ENCODE data around the gene ARID5A. TPM values are rescaled to one million over a fixed set of nuclear protein-coding genes. Genes with fewer than 3 reads are reported as not detected.

Gene ARID5A
- total and polyA plus RNA-seq, 4 donors, result 5.2 to 12.2 (median 9.5) TPM

DNA sequence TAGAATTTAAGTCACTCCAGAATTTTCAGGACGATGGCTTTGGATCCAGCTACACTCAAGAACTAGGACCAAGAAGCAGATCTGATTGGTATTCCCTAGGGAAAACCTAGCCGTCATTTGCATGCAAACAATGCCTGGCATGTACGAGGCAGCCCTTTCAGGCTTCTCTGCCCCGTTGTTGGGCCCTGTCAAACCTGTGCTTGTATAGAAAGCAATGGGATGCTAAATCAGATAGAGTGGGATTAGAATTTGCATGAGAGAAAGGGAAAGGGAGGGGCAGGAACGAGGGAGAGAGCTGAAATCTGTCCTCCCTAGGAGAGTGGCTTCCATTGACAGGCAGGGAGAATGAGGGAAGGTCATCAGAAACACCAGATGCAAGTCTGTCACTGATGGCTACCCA is 28.6 kb downstream of the ARID5A start:
- Histone ChIP-seq H3K27ac (ENCODE audit: low read depth, low read length) (no peak overlapping the region), H3K9me3 (ENCODE audit: control insufficient read depth, insufficient read depth, low read length) (no peaks in the 10 kb centered on the region), H3K4me1 (ENCODE audit: control insufficient read depth, insufficient read depth, low read length) (no peaks in the 10 kb centered on the region), H3K36me3 (ENCODE audit: control insufficient read depth, insufficient read depth, low read length) (no peaks in the 10 kb centered on the region), H3K27me3 (ENCODE audit: control insufficient read depth, insufficient read depth, low read length) (no peaks in the 10 kb centered on the region), H3K4me3 (ENCODE audit: low read depth, low read length) (no peak overlapping the region)
- no peak for DNase-seq (ENCODE audit: low read depth in 4 of 6, low spot score in 6 of 6)
- WGBS (ENCODE audit: insufficient coverage), result 28% methylated on average over 5 of the region's 5 CpGs

DNA sequence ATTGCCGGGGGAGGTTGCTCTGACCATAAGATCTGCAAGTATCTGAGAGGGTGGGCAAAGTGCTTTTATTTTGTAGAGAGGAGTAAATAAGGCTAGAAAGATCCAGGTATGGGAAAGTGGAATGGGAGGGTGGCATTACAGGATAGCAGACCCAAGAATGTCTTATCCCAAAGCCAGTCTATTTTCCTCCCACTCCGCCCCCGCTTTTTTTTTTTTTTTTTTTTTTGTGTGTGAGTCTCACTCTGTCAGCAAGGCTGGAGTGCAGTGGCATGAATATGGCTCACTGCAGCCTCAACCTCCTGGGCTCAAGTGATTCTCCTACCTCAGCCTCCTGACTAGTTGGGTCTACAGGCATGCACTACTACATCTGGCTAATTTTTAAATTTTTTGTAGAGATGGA is 31.5 kb downstream of the ARID5A start:
- no peak for DNase-seq (ENCODE audit: low read depth in 4 of 6, low spot score in 6 of 6)
- H3K27me3 ChIP-seq (ENCODE audit: control insufficient read depth, insufficient read depth, low read length), result no peaks in the 10 kb centered on the region
- no peak overlapping the region for H3K27ac ChIP-seq (ENCODE audit: low read depth, low read length)
- H3K4me3 ChIP-seq (ENCODE audit: low read depth, low read length), result no peak overlapping the region
- no peaks in the 10 kb centered on the region for H3K36me3 ChIP-seq (ENCODE audit: control insufficient read depth, insufficient read depth, low read length)
- H3K4me1 ChIP-seq (ENCODE audit: control insufficient read depth, insufficient read depth, low read length), result no peaks in the 10 kb centered on the region
- WGBS (ENCODE audit: insufficient coverage), result 83% methylated on average over 1 of the region's 3 CpGs
- H3K9me3 ChIP-seq (ENCODE audit: control insufficient read depth, insufficient read depth, low read length), result no peaks in the 10 kb centered on the region

DNA sequence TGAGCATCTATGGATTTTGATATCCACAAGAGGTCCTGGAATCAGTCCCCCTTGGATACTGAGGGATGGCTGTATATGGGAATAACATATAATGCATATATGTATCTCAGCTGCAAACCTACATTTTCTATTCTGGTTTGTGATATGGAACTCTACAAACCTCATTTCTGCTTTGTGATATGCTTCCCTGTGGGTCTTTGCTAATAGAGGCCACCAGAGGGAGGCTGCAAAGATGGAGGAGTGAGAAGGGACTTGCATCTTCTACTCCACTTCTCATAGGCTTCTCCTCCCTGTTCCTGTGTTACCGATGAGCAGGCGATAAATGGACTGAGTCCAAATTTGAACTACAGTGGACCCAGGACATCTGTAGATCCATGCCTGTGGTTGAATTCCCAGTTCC is 37.8 kb downstream of the ARID5A start:
- no peak overlapping the region for H3K4me3 ChIP-seq (ENCODE audit: low read depth, low read length)
- no peaks in the 10 kb centered on the region for H3K9me3 ChIP-seq (ENCODE audit: control insufficient read depth, insufficient read depth, low read length)
- no peaks in the 10 kb centered on the region for H3K4me1 ChIP-seq (ENCODE audit: control insufficient read depth, insufficient read depth, low read length)
- H3K36me3 ChIP-seq (ENCODE audit: control insufficient read depth, insufficient read depth, low read length), result no peaks in the 10 kb centered on the region
- H3K27ac ChIP-seq (ENCODE audit: low read depth, low read length), result no peak overlapping the region
- no peaks in the 10 kb centered on the region for H3K27me3 ChIP-seq (ENCODE audit: control insufficient read depth, insufficient read depth, low read length)
- 100% methylated on average over 2 of the region's 2 CpGs for WGBS (ENCODE audit: insufficient coverage)
- no peak for DNase-seq (ENCODE audit: low read depth in 4 of 6, low spot score in 6 of 6)

DNA sequence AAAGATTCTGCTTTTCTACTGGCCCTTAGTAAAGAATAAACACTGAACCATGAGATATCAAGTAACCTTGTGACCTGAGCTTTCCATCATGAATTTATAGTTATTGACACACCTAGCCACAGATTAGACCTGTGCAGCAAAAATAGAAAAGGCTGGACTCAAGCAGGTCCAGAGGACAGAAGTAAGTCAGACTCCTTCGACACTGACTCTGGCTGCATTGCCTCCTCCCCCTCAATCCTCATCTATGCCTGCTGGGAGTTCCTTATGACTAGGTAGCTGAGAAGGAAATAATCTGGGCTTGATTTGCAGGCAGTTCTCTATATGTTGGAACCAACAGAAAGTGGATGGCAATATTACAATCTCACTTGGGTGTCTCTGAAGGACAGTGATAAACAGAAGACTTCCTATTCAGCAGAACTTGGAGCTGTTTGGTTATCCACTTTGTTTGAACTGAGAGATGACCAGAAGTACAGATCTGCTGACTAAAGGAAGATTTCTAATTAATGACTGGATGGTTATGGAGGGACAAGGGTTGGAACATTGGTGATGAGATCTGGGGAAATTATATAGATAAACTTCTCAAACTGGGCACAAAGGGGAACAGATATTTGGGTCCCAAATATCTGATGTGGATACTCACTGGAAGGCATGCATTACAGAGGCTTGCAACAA is 39.4 kb downstream of the ARID5A start:
- Histone ChIP-seq H3K27ac (ENCODE audit: low read depth, low read length) (no peak overlapping the region), H3K4me1 (ENCODE audit: control insufficient read depth, insufficient read depth, low read length) (no peaks in the 10 kb centered on the region), H3K27me3 (ENCODE audit: control insufficient read depth, insufficient read depth, low read length) (no peaks in the 10 kb centered on the region), H3K36me3 (ENCODE audit: control insufficient read depth, insufficient read depth, low read length) (no peaks in the 10 kb centered on the region), H3K9me3 (ENCODE audit: control insufficient read depth, insufficient read depth, low read length) (no peaks in the 10 kb centered on the region), H3K4me3 (ENCODE audit: low read depth, low read length) (no peak overlapping the region)
- WGBS (ENCODE audit: insufficient coverage), result no CpG with 5 or more reads among the region's 1 CpG
- DNase-seq (ENCODE audit: low read depth in 4 of 6, low spot score in 6 of 6), result no peak

DNA sequence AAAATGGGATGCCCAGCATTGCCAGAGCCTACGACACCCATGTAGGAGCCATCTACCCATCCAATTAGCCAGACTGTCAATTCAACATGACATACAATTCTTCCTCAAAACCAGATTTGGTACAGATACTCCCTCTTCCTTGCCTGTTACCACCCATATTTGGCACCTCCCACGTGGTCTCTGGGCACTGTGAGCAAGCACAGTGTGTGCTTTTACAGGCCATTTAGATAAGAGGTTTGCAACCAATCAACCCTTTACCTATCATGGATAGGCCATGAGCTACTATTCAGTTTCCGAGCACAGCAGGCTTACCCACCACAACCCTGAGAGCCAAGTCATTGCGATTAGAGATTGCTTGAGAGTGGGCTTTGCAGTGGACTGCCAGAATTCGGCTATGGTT is 40.9 kb downstream of the ARID5A start:
- Histone ChIP-seq H3K4me1 (ENCODE audit: control insufficient read depth, insufficient read depth, low read length) (no peaks in the 10 kb centered on the region), H3K36me3 (ENCODE audit: control insufficient read depth, insufficient read depth, low read length) (no peaks in the 10 kb centered on the region), H3K4me3 (ENCODE audit: low read depth, low read length) (no peak overlapping the region), H3K9me3 (ENCODE audit: control insufficient read depth, insufficient read depth, low read length) (no peaks in the 10 kb centered on the region), H3K27ac (ENCODE audit: low read depth, low read length) (no peak overlapping the region), H3K27me3 (ENCODE audit: control insufficient read depth, insufficient read depth, low read length) (no peaks in the 10 kb centered on the region)
- WGBS (ENCODE audit: insufficient coverage), result 83% methylated on average over 3 of the region's 5 CpGs
- no peak for DNase-seq (ENCODE audit: low read depth in 4 of 6, low spot score in 6 of 6)

DNA sequence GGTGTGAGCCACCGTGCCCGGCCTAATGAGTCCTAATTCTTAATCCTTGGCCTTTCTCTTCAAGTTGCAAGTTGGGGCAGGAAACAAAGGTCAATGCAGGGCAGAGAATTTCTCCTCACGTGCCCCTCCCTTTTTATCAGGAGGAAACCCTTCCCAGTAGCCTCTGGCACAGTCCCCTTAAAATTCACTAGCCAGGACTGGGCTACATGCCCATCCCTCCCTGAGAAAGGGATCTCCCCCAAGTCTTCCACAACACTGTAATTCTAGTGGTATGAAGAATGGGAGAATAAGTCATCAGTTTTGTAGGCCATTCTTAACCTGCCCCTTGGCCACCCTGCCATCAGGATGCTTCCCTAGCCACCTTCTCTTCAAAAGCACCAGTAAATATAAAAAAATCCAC is 42.2 kb downstream of the ARID5A start:
- 100% methylated on average over 2 of the region's 3 CpGs for WGBS (ENCODE audit: insufficient coverage)

DNA sequence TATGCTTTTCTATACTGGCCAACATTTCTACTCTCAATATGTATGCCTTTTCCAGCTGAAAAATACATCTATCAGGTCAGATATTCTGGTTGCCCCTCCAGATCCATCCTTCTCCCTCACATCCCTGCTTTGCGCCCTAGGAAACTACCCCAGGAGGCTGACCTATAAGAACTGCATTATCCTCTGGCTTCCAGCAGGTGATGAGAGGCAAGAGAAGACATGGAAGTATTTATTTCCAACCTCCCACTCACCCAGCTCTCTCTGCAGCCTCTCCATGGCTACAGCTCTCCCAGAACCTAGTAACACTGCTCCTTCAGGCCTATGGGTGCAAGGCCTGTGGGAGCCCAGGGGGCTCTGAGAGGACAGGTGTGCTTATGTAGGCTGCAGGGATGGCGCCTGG is 42.9 kb downstream of the ARID5A start:
- Histone ChIP-seq H3K27ac (ENCODE audit: low read depth, low read length) (no peak overlapping the region), H3K4me1 (ENCODE audit: control insufficient read depth, insufficient read depth, low read length) (no peaks in the 10 kb centered on the region)
- WGBS (ENCODE audit: insufficient coverage), result 83% methylated on average over 1 of the region's 2 CpGs

More for the DNA sequence above, 42.2 kb downstream of the ARID5A start:
- DNase-seq (ENCODE audit: low read depth in 4 of 6, low spot score in 6 of 6), result no peak
- H3K27me3 ChIP-seq (ENCODE audit: control insufficient read depth, insufficient read depth, low read length), result no peaks in the 10 kb centered on the region
- H3K4me3 ChIP-seq (ENCODE audit: low read depth, low read length), result no peak overlapping the region
- H3K36me3 ChIP-seq (ENCODE audit: control insufficient read depth, insufficient read depth, low read length), result no peaks in the 10 kb centered on the region
- no peaks in the 10 kb centered on the region for H3K9me3 ChIP-seq (ENCODE audit: control insufficient read depth, insufficient read depth, low read length)
- no peaks in the 10 kb centered on the region for H3K4me1 ChIP-seq (ENCODE audit: control insufficient read depth, insufficient read depth, low read length)
- no peak overlapping the region for H3K27ac ChIP-seq (ENCODE audit: low read depth, low read length)

DNA sequence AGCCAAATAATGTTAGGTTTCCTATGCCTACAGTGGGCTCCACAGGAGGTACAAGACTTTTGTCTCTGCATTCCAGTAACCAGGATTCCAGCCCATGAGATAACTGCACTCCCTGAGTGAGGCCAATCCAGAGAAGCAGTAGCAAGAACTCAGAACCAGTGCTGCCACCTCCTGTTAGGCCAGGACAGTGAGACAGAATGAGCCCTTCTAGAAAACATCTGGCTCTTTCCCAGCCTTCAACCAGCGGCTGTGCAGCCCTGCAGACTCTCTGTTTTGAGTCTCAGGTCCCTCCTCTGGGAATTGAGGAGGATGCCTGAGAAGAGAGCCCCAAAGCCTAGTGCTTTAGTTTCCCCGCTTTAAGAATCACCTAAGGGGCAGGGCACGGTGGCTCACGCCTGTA is 44.2 kb downstream of the ARID5A start:
- WGBS (ENCODE audit: insufficient coverage), result 82% methylated on average over 3 of the region's 4 CpGs
- no peaks in the 10 kb centered on the region for H3K4me1 ChIP-seq (ENCODE audit: control insufficient read depth, insufficient read depth, low read length)
- no peak overlapping the region for H3K4me3 ChIP-seq (ENCODE audit: low read depth, low read length)
- H3K9me3 ChIP-seq (ENCODE audit: control insufficient read depth, insufficient read depth, low read length), result no peaks in the 10 kb centered on the region
- H3K27me3 ChIP-seq (ENCODE audit: control insufficient read depth, insufficient read depth, low read length), result no peaks in the 10 kb centered on the region
- H3K36me3 ChIP-seq (ENCODE audit: control insufficient read depth, insufficient read depth, low read length), result peaks cover 3% of the 10 kb centered on the region
- H3K27ac ChIP-seq (ENCODE audit: low read depth, low read length), result no peak overlapping the region
- peak in 1 of 6 donors; percentile 5 for DNase-seq (ENCODE audit: low read depth in 4 of 6, low spot score in 6 of 6)

More for the DNA sequence above, 42.9 kb downstream of the ARID5A start:
- Histone ChIP-seq H3K36me3 (ENCODE audit: control insufficient read depth, insufficient read depth, low read length) (peaks cover 3% of the 10 kb centered on the region), H3K9me3 (ENCODE audit: control insufficient read depth, insufficient read depth, low read length) (no peaks in the 10 kb centered on the region), H3K27me3 (ENCODE audit: control insufficient read depth, insufficient read depth, low read length) (no peaks in the 10 kb centered on the region), H3K4me3 (ENCODE audit: low read depth, low read length) (no peak overlapping the region)
- no peak for DNase-seq (ENCODE audit: low read depth in 4 of 6, low spot score in 6 of 6)

DNA sequence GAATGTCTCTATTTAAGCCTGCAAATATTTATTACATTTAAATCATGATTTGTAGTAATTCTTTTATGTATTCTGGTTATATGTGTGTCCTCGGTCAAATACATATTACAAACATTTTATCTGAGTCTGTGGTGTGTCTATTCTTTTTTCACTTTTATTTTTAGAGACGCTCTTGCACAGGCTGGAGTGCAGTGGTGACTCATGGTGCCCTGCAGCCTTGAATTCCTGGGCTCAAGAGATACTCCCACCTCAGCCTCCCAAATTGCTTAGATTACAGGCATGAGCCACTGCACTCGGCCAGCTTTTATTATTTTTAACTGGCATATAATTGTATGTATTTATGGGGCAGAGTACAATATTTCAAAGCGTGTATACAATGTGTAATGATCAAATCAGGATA is 47.5 kb downstream of the ARID5A start:
- DNase-seq (ENCODE audit: low read depth in 4 of 6, low spot score in 6 of 6), result no peak
- H3K36me3 ChIP-seq (ENCODE audit: control insufficient read depth, insufficient read depth, low read length), result peaks cover 3% of the 10 kb centered on the region
- no CpG with 5 or more reads among the region's 4 CpGs for WGBS (ENCODE audit: insufficient coverage)
- H3K27ac ChIP-seq (ENCODE audit: low read depth, low read length), result no peak overlapping the region
- H3K4me1 ChIP-seq (ENCODE audit: control insufficient read depth, insufficient read depth, low read length), result no peaks in the 10 kb centered on the region
- no peaks in the 10 kb centered on the region for H3K9me3 ChIP-seq (ENCODE audit: control insufficient read depth, insufficient read depth, low read length)
- no peaks in the 10 kb centered on the region for H3K27me3 ChIP-seq (ENCODE audit: control insufficient read depth, insufficient read depth, low read length)
- no peak overlapping the region for H3K4me3 ChIP-seq (ENCODE audit: low read depth, low read length)

DNA sequence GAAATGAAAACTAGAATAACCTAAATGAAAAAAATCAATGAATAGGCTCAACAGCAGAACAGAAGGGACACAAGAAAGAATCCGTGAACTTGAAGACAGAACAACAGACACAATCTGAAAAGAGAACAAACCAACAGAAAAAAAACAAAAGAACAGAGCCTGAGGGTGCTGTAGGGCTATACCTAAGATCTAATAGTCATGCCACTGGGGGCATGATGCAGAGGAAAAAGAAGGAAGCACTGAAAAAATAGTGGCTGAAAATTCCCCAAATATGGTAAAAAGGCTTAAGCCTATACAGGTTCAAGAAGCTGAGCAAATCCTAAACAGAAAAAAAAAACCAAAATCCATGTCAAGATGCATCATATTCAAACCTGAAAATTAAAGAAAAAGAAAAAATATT is 51.3 kb downstream of the ARID5A start:
- H3K27ac ChIP-seq (ENCODE audit: low read depth, low read length), result no peak overlapping the region
- no peaks in the 10 kb centered on the region for H3K4me1 ChIP-seq (ENCODE audit: control insufficient read depth, insufficient read depth, low read length)
- DNase-seq (ENCODE audit: low read depth in 4 of 6, low spot score in 6 of 6), result no peak
- H3K36me3 ChIP-seq (ENCODE audit: control insufficient read depth, insufficient read depth, low read length), result peaks cover 10% of the 10 kb centered on the region
- no peaks in the 10 kb centered on the region for H3K27me3 ChIP-seq (ENCODE audit: control insufficient read depth, insufficient read depth, low read length)
- WGBS (ENCODE audit: insufficient coverage), result no CpG with 5 or more reads among the region's 1 CpG
- no peaks in the 10 kb centered on the region for H3K9me3 ChIP-seq (ENCODE audit: control insufficient read depth, insufficient read depth, low read length)
- H3K4me3 ChIP-seq (ENCODE audit: low read depth, low read length), result no peak overlapping the region
